ENCODE data around the gene SLC25A23. TPM values are rescaled to one million over a fixed set of nuclear protein-coding genes. Genes with fewer than 3 reads are reported as not detected.

Gene SLC25A23
- total RNA-seq, 1 donor from 2014 or later: 44.9 TPM

GRCh38 chr19:6478815-6479214 lies 19.2 kb upstream of the SLC25A23 start:
- H3K4me1 ChIP-seq: peaks cover 13% of the 10 kb centered on the region
- H3K36me3 ChIP-seq: no peaks in the 10 kb centered on the region
- H3K27ac ChIP-seq: no peak overlapping the region
- peaks cover 25% of the 10 kb centered on the region for H3K27me3 ChIP-seq (ENCODE audit: low read depth)
- H3K9me3 ChIP-seq: no peaks in the 10 kb centered on the region
- no peak for TF ChIP-seq CTCF (IDR thresholded peaks at IDR 0.05)
- ATAC-seq (no peak), DNase-seq (no peak)
- intact Hi-C loops (cut with DNase I): no loop called here
- H3K4me3 ChIP-seq: no peak overlapping the region

GRCh38 chr19:6476896-6477431 lies 17.4 kb upstream of the SLC25A23 start:
- Histone ChIP-seq H3K36me3 (no peaks in the 10 kb centered on the region), H3K4me3 (peak overlapping the region; percentile 31), H3K4me1 (peaks cover 13% of the 10 kb centered on the region), H3K27me3 (ENCODE audit: low read depth) (peaks cover 25% of the 10 kb centered on the region), H3K27ac (no peak overlapping the region), H3K9me3 (no peaks in the 10 kb centered on the region)
- DNase-seq (no peak), ATAC-seq (no peak)
- intact Hi-C loops (cut with DNase I): no loop called here
- no peak for TF ChIP-seq CTCF (IDR thresholded peaks at IDR 0.05)

GRCh38 chr19:6476155-6476895 lies 16.7 kb upstream of the SLC25A23 start:
- ATAC-seq: peak; percentile 93
- intact Hi-C loops (cut with DNase I): no loop called here

GRCh38 chr19:6475321-6476108 lies 15.9 kb upstream of the SLC25A23 start:
- H3K4me1 ChIP-seq: peaks cover 13% of the 10 kb centered on the region
- H3K27ac ChIP-seq: no peak overlapping the region
- H3K9me3 ChIP-seq: no peaks in the 10 kb centered on the region
- no peak for TF ChIP-seq CTCF (IDR thresholded peaks at IDR 0.05)
- H3K27me3 ChIP-seq (ENCODE audit: low read depth): peaks cover 18% of the 10 kb centered on the region
- DNase-seq: no peak
- no peaks in the 10 kb centered on the region for H3K36me3 ChIP-seq
- peak; percentile 35 to 39 for ATAC-seq
- H3K4me3 ChIP-seq: peak overlapping the region; percentile 31
- intact Hi-C loops (cut with DNase I): no loop called here

More at GRCh38 chr19:6476155-6476895, 16.7 kb upstream of the SLC25A23 start:
- Histone ChIP-seq H3K9me3 (no peaks in the 10 kb centered on the region), H3K4me1 (peaks cover 13% of the 10 kb centered on the region), H3K27me3 (ENCODE audit: low read depth) (peaks cover 21% of the 10 kb centered on the region), H3K4me3 (peak overlapping the region; percentile 31), H3K36me3 (no peaks in the 10 kb centered on the region), H3K27ac (no peak overlapping the region)
- TF ChIP-seq CTCF (IDR thresholded peaks at IDR 0.05): no peak
- peak; percentile 93 for DNase-seq

GRCh38 chr19:6473647-6474046 lies 14.1 kb upstream of the SLC25A23 start:
- Histone ChIP-seq H3K9me3 (no peaks in the 10 kb centered on the region), H3K4me1 (peaks cover 13% of the 10 kb centered on the region), H3K4me3 (no peak overlapping the region), H3K27me3 (ENCODE audit: low read depth) (peaks cover 18% of the 10 kb centered on the region), H3K36me3 (peaks cover 1% of the 10 kb centered on the region), H3K27ac (no peak overlapping the region)
- intact Hi-C loops (cut with DNase I): no loop called here
- DNase-seq: no peak
- ATAC-seq: no peak
- TF ChIP-seq CTCF (IDR thresholded peaks at IDR 0.05): no peak

Data from lower lobe of right lung (tissue), 2 donors.